GM18870 (cell line): ENCODE measurements around the gene PRKN.

Source experiments
- ATAC-seq: cut with Tn5 transposase; IDR thresholded peaks from one replicate; pipeline ENCODE4 v1.9.1; 2021; ENCODE audit warnings: moderate library complexity; ENCODE audit not compliant: unreplicated experiment

PRKN gene

DNA sequence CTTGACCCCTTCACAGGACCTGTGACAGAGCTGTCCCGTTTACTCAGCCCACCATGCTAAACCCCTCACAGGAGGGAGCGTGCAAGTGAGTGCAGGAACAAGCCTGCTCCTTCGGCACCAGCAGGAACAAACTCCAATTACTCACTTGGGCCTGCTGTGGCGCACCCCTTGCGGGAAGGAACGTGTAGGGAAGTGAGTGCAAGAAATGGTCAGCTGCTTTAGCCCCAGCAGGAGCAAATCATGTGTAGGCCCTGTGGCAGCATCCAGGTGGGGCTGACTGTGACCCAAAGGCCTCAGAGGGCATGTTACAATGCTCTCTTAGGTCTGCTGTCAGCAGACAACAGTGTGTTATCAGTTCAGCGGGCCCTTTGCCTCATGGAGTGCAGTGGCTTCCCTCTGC is 574.4 kb downstream of the PRKN start:
- no peak for ATAC-seq

DNA sequence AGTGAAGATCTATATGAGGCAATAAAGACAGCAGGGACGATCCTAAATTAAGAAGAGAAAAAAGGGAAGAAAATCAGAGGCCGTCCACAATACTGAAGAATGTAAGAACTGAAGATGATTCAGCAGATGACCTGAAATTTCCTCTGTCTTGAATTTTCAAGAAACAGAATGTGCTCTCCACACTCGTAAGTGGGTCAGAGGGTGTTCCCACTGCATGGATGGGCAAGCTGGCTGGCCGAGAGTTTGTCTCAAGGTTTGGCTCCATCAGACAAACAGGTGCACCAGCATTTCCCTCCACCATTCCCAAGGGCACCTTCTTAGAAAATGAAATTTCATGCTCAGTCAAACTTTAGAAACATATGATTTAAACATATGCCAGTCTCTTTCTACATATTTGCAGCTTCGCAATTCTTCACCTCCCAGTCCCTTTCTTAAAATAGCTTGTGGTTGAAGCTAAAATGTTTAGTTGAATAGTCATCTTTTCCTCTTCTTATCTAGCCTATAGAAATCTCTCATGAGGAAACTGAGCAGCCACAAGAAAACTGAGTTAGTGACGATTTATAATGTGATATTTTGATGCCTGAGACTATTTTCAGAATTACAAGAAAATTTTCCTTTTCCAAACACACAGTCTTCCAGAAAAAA is 576.4 kb downstream of the PRKN start:
- ATAC-seq, result no peak

- no peak for ATAC-seq
Measured at GRCh38 chr6:162150295-162150694, 577.3 kb downstream of the PRKN start.

DNA sequence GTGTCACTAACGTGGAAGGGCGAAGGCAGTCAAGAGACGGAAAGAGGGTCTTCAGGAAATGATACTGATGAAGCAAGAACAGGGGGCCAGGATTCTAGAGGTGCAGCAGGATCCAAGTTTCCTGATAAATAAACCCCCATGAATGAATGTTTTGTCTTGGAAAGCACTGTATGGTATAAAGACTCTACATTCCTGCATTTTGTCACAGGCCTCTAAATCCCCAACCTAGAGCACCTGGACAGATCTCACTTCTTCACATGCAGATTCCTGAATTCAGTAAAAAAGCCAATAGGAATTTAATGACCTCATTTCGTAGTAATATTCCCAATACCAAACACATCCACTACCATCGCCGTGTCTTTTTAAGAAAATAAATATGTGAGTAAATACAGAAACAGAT is 577.8 kb downstream of the PRKN start:
- ATAC-seq, result no peak

- no peak for ATAC-seq
Measured at GRCh38 chr6:162147805-162148204, 579.8 kb downstream of the PRKN start.

- ATAC-seq, result no peak
Measured at GRCh38 chr6:162147281-162147680, 580.3 kb downstream of the PRKN start.

DNA sequence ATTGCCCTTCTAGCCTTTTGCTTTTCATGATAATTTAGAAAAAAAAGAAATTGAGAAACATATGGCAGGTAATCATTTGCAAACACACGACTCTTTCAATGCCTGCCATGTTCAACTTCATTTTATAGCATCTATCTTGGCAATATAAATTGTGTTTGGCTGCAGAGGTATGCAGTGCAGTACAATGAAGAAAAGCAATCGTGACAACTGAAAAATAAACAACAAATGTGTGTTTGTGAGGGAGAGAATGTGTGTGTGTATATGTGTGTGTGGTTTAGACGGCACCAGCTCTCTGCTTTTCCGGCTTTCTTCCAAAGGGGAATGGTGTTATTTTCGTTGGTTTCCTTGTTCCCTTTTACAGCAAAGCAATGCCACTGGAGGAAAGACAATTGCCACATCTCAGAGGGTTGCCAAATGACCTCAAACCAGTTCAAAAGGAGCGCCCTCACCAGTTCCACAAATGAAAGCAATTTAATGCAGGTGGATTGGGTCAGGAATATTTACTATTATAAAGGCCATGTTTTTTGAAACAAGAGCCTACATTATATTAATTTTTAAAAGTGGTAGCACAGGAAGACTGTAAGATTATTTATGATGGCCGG is 587.2 kb downstream of the PRKN start:
- no peak for ATAC-seq

DNA sequence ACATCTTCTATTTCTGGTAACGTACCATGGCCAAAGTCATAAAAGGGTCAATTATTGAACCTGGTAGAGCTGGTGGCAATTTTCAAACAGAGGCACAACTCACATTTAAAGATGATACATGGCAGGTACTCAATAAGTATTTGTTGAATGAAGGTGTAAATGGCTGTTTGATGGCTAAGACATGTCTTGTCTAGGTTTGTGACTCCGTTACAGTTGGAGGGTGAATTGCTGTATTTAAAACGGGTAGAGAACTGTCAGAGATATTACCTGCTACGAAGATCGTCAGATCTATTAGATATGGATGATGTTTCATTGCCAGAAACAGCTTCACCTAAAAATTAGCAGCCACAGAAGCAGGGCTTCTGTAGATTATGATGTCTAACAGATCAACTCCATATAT is 601.9 kb downstream of the PRKN start:
- no peak for ATAC-seq

- no peak for ATAC-seq
Measured at GRCh38 chr6:162124710-162125435, 602.7 kb downstream of the PRKN start.

DNA sequence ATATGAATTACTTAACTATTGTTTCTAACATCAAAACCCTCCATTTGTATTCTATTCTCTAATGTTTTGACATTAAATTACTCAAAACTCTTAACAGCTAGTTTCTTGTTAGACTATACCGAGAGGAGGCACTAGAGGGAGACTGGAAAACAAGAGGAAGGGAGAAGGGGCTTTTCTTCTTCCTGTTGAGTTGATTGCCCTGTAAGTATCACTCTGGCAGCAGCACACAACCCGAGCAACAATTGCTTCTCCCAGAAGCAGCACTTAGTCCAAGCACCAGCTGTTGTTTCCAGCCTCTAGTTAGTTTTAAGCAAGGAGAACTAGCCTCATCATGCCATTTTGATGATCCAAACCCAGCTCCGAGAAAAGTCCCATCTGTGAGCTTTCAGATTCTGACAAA is 603.8 kb downstream of the PRKN start:
- ATAC-seq, result no peak

- no peak for ATAC-seq
Measured at GRCh38 chr6:162119341-162119740, 608.2 kb downstream of the PRKN start.

- no peak for ATAC-seq
Measured at GRCh38 chr6:162118706-162119105, 608.9 kb downstream of the PRKN start.

DNA sequence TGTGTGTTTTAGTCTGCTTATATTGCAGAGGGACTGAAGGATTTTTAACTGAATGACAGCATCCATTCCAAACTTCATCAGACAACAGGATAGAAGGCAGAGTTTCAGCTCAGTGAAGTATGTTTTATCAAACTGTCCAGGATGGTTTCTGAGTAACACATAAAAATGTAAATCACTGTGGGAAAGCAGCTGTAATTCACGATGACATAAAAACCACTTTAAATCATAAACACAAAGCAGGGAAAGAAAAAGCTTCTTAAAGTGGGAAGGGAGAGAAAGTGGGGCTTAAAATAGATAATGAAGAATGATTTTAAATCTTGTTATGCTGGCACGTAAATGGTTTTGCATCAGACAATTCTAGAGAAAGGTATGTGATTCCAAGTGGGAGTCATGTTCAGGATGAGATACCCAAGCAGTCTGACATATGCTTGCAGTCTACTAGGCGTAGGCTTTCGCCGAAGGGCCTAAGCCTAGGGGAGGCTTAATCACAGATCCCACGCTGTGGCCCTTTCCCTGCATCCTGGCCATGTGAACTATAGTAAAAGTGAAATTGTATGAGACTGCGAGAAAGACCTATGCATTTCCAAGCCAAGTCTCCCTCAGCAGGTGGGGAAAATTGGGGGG is 610.6 kb downstream of the PRKN start:
- no peak for ATAC-seq

DNA sequence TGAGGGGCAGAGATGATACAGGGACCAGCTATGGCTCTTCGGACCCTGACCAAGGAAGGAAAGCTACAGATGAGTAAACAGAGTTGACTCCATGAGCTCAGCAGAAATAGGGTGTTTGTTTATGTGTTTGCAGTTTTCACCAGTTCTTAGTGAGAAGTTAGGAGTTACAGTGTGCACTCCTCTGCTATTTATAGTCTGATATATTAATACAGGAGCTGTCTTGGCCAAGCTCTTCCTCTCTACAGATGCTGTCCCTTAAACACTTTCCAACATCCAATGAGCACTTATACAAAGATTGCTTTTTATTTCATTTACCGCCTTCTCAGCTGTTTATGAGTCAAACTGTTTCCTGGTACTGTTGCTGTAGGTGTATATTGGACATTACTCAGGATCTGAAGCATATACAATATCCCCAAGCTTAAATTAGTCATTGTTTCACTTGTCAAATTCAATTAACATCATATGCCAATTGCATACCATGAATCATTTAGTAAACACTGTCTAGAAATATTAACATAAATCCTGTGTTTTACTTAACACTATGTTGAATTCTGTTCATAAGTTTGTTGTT is 618.0 kb downstream of the PRKN start:
- ATAC-seq, result no peak

- no peak for ATAC-seq
Measured at GRCh38 chr6:162108041-162108440, 619.5 kb downstream of the PRKN start.

DNA sequence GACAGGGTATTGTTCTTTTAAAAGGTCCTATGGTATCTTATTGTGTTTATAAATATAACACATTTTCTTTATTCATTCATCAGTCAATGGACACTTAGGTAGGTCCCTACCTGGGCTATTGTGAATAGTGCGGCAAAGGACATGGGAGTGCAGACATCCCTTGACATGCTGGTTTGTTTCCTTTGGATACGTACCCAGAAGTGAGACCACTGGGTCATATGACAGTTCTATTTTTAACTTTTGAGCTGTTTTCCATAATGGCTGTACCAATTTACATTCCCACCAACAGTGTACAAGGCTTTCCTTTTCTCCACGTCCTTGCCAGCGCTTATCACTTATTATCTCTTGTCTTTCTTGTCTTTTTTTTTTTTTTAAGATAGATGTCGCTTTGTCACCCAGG is 627.5 kb downstream of the PRKN start:
- no peak for ATAC-seq

GRCh38 chr6:162099685-162100084 is 627.9 kb downstream of the PRKN start:
- no peak for ATAC-seq

GRCh38 chr6:162092816-162093502 is 634.6 kb downstream of the PRKN start:
- no peak for ATAC-seq

- ATAC-seq, result no peak
Measured at GRCh38 chr6:162090734-162091133, 636.8 kb downstream of the PRKN start.

DNA sequence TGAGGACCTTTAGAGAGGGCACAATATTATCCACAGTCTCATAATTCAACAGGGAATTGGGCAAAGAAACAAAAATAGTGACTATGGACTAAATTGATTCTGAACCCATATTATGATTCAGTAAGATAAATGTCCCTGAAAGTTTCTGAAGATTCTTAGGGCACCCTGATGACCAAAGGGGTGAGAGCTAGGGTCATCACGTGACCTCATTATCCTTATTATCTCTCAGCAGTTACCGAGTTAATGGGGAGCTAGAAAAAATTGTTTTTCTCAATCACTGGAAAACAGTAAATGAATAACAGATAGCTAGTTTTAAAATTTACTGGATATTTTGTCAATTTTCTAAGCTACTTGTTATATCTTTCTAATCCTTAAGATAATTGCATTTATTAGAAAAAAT is 639.5 kb downstream of the PRKN start:
- ATAC-seq, result no peak

- no peak for ATAC-seq
Measured at GRCh38 chr6:162085561-162085960, 642.0 kb downstream of the PRKN start.
